CD4-positive, alpha-beta T cell treated with Interleukin-4 for 1 hour (primary cell): ENCODE data around the gene IL5.

Experiments
- DNase-seq, 2 donors: peaks; one replicate each; pipeline ENCODE4 v3.0.0-alpha.2; 2020 to 2022

IL5 gene

DNA sequence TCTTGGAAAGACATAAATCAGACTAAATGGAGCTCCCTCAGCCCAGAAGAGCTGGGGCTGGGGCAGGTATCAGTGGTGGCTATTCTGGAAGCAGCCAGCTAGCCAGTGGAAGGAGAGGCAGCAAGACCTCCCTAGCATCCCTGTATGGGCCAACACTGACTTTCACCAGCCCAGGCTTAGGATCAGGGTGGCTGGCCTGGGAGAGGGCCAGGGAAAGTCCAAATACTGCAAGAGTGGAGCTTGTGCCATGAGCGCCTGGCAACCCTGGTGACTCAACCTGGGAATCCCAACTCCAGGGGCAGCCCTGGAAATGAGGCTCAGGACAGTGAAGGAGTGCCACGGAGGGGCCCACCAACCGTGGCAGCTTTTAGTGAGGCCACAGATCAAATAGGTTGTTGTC lies 45.2 kb downstream of the IL5 start:
- DNase-seq: peak; percentile 8 to 32

DNA sequence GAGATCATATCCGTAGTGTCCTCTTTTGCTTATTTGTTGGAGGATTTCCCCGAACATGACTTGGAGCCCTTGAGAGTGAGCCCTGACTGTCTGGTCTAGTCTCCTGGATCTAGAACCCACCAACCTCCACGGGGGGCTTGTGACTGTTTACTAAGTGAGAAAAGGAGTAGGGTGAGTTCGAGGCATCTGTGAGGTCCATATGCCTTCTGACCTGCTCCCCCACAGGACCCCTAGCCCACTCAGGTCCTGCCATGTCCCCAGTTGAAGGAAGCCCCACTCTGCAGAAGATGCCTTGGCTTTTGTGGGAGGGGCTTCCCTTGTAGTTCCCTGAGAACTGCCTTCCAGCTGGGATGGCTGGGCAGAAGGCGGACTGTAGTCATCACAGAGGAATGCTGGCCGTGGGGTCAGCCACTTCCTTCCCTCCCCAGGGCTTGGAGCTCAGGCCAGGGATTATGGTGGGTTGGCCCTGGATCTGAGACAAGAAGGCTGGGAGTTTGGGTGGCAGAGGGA lies 45.8 kb downstream of the IL5 start:
- DNase-seq: peak in 1 of 2 donors; percentile 9

- DNase-seq: peak; percentile 71
Measured at GRCh38 chr5:132496631-132497487, 46.5 kb downstream of the IL5 start.

- DNase-seq: peak; percentile 90
Measured at GRCh38 chr5:132496191-132496630, 47.1 kb downstream of the IL5 start.

DNA sequence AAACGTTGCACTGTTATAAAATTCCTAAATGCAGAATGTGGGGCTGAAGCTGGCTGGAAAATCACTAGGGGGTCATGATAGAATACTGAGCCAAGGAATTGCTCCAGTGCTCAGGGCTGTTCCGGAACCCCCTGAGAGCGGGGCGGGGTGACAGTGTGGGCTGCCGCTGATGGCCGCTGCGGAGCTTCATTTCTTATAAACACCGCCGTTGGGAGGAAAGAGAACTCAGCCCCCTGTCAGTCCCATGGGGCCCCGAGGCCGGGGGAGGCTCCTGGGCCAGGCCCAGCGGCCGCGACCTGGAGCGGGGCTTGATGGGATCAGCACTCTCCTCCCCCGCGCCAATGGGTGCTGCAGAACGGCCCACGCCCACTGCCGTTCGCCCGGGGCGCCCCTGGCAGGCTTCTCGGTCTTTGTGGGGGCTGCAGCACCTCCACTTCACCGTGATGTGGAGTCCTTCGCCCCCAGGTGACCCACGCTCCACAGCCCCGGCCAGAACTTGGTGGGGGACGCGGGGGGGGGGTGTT lies 47.6 kb downstream of the IL5 start:
- DNase-seq: peak; percentile 68 to 81

- DNase-seq: no peak
Measured at GRCh38 chr5:132493821-132494220, 49.5 kb downstream of the IL5 start.

- DNase-seq: no peak
Measured at GRCh38 chr5:132493241-132493640, 50.1 kb downstream of the IL5 start.

DNA sequence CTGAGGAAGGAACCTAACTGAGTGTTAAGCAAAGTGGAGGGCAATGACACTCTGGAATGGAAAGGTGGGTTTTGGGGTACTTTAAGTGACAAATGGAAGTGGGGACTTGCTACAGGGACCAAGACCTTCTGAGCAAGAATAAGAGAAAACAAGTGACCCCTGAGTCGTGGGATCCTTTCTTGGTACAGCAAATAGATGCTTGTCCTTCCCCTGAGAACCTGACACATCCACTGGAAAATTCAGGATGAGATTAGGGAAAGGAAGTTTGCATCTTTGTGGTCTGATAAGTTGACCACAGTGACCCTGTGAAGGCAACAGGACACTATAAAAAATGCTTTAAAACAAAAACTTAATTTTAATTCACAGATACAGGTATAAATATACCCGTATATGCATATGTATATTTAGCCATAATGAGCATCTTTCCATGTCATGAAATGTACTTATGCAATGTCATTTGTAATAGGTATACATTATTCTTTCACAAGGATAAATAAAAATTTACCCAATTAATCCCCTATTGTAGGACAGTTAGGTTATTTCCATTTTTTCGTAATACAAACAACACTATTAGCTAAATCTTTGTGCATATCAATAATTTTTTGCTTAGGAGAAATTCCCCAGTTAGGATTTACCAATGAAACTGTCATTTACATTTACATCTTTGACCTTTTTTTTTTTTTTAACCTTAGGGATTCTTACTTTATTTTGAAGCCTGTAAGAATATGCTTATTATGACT lies 50.8 kb downstream of the IL5 start:
- peak in 1 of 2 donors; percentile 1 for DNase-seq
